GM19395 (cell line): ENCODE results near the gene RAD51B.
"Not testable (repeated sequence)": the region's sequence is repeated elsewhere in the genome, so short reads cannot be mapped to it uniquely, and the experiment has no call there.

Source experiments
- ATAC-seq: cut with Tn5 transposase; IDR thresholded peaks from one replicate; pipeline ENCODE4 v1.9.1; 2021; ENCODE audit warnings: mild to moderate bottlenecking, moderate library complexity; ENCODE audit not compliant: unreplicated experiment

Gene RAD51B

GRCh38 chr14:68074765-68075381 lies 255.3 kb downstream of the RAD51B start:
- no peak for ATAC-seq

- no peak for ATAC-seq
Measured at GRCh38 chr14:68075382-68076029, 255.9 kb downstream of the RAD51B start.

GRCh38 chr14:68076451-68076850 lies 256.9 kb downstream of the RAD51B start:
- ATAC-seq = no peak

GRCh38 chr14:68079941-68080697 lies 260.5 kb downstream of the RAD51B start:
- no peak for ATAC-seq

GRCh38 chr14:68081489-68081888 lies 261.9 kb downstream of the RAD51B start:
- no peak for ATAC-seq

GRCh38 chr14:68082698-68083291 lies 263.2 kb downstream of the RAD51B start:
- ATAC-seq = no peak

- ATAC-seq = no peak
Measured at GRCh38 chr14:68084256-68084655, 264.7 kb downstream of the RAD51B start.

GRCh38 chr14:68085742-68086141 lies 266.2 kb downstream of the RAD51B start:
- ATAC-seq = no peak

GRCh38 chr14:68088451-68088854 lies 268.9 kb downstream of the RAD51B start:
- no peak for ATAC-seq

- no peak for ATAC-seq
Measured at GRCh38 chr14:68089146-68089731, 269.7 kb downstream of the RAD51B start.

GRCh38 chr14:68094158-68094557 lies 274.6 kb downstream of the RAD51B start:
- no peak for ATAC-seq

- ATAC-seq = no peak
Measured at GRCh38 chr14:68094752-68095151, 275.2 kb downstream of the RAD51B start.

- ATAC-seq = no peak
Measured at GRCh38 chr14:68097727-68098126, 278.1 kb downstream of the RAD51B start.

GRCh38 chr14:68098834-68099233 lies 279.3 kb downstream of the RAD51B start:
- ATAC-seq = no peak

GRCh38 chr14:68099495-68100045 lies 280.0 kb downstream of the RAD51B start:
- ATAC-seq = no peak

GRCh38 chr14:68101715-68102301 lies 282.2 kb downstream of the RAD51B start:
- not testable (repeated sequence) for ATAC-seq

GRCh38 chr14:68103853-68104252 lies 284.3 kb downstream of the RAD51B start:
- no peak for ATAC-seq

GRCh38 chr14:68104518-68104917 lies 284.9 kb downstream of the RAD51B start:
- no peak for ATAC-seq

- no peak for ATAC-seq
Measured at GRCh38 chr14:68105816-68106215, 286.2 kb downstream of the RAD51B start.

GRCh38 chr14:68106456-68106855 lies 286.9 kb downstream of the RAD51B start:
- no peak for ATAC-seq

GRCh38 chr14:68106905-68107304 lies 287.3 kb downstream of the RAD51B start:
- ATAC-seq = no peak
